HFFc6 (cell line): Measurements from ENCODE around the gene ALKAL2. TPM values are rescaled to one million over a fixed set of nuclear protein-coding genes. Genes with fewer than 3 reads are reported as not detected.

Experiments
- DNase-seq: peaks from one replicate; pipeline ENCODE4 v3.0.0-alpha.2; 2018
- H3K27ac Mint-ChIP-seq: 2 replicates; pipeline ENCODE4 v1.8.0; 2020; ENCODE audit warnings: mild to moderate bottlenecking, mixed read lengths
- H3K27me3 Mint-ChIP-seq: 2 replicates; pipeline ENCODE4 v1.8.0; 2021; ENCODE audit warnings: mild to moderate bottlenecking, moderate library complexity, mixed read lengths; ENCODE audit not compliant: insufficient read depth
- H3K36me3 Mint-ChIP-seq: 2 replicates; pipeline ENCODE4 v1.8.0; 2021; ENCODE audit warnings: low read depth, mixed read lengths
- H3K4me1 Mint-ChIP-seq: 2 replicates; pipeline ENCODE4 v1.8.0; 2020; ENCODE audit warnings: low read depth, mixed read lengths
- H3K4me3 Mint-ChIP-seq: 2 replicates; pipeline ENCODE4 v1.8.0; 2020; ENCODE audit warnings: mild to moderate bottlenecking, moderate library complexity, mixed read lengths
- H3K9me3 Mint-ChIP-seq: 2 replicates; pipeline ENCODE4 v1.8.0; 2020; ENCODE audit warnings: mild to moderate bottlenecking, mixed read lengths
- total RNA-seq, 6 experiments: library from RNA; stranded (reverse); fragmentation: NEBNext Ultra II Directional; extraction: Animal tissue kit (Norgen Biotek cat#: 25700); gene quantifications; 2 replicates in 1 of 6; 3 replicates in 5 of 6; pipeline ENCODE4 v1.2.3, GENCODE V29; 2021
- TF ChIP-seq, protein P1 (sequence below): fragments of 200-600 bp; sonication (generic); IDR thresholded peaks from 2 replicates; pipeline ENCODE4 v1.5.0; 2021; ENCODE audit warnings: antibody characterized with exemption, mild to moderate bottlenecking

Gene ALKAL2
- total RNA-seq, 6 experiments from 2014 or later, result not detected

DNA sequence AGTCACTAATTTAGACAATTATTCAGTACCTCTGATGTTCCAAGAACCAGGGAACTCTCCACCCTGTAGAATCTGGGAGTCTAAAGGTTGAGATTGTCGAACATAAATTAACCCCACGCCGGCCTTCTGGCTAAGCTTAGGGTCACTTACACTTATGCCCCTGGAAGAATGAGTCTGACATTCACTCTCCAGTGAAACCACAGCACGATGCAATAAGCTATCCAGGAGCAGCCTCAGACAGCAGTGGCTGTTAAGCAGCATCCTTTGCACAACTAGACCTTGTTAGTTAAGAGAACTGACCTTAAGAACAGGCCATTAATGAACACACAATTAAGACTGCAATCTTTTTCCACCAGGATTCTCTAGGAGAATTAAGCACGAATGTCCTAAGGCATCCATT is 49.0 kb downstream of the ALKAL2 start:
- H3K4me3 Mint-ChIP-seq, result no peak overlapping the region

DNA sequence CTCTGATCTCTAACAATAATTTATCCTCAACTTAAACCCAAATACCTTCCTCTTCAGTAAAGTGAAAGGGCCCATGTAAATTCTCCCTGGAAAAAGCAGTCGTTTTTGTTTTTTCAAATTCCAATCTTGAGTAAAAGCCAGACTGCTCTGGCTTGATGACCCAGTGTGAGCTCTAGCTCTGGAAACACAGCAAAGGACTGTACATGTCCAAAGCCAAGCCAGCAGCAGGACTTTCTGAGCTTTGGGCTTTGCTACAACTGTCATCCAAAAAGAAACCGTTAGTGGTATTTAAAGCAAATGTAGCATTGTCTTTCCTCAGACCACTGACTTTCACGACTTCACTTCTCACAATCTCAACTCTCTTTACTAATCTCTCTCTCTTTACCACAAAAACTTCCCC is 49.5 kb downstream of the ALKAL2 start:
- no peaks in the 10 kb centered on the region; the same call in 1 of the 2 replicates for H3K27me3 Mint-ChIP-seq
- DNase-seq, result no peak
- no peak overlapping the region for H3K27ac Mint-ChIP-seq
- H3K4me3 Mint-ChIP-seq, result no peak overlapping the region
- no peaks in the 10 kb centered on the region for H3K9me3 Mint-ChIP-seq
- H3K36me3 Mint-ChIP-seq, result peaks cover 17% of the 10 kb centered on the region
- TF ChIP-seq, protein P1, sequence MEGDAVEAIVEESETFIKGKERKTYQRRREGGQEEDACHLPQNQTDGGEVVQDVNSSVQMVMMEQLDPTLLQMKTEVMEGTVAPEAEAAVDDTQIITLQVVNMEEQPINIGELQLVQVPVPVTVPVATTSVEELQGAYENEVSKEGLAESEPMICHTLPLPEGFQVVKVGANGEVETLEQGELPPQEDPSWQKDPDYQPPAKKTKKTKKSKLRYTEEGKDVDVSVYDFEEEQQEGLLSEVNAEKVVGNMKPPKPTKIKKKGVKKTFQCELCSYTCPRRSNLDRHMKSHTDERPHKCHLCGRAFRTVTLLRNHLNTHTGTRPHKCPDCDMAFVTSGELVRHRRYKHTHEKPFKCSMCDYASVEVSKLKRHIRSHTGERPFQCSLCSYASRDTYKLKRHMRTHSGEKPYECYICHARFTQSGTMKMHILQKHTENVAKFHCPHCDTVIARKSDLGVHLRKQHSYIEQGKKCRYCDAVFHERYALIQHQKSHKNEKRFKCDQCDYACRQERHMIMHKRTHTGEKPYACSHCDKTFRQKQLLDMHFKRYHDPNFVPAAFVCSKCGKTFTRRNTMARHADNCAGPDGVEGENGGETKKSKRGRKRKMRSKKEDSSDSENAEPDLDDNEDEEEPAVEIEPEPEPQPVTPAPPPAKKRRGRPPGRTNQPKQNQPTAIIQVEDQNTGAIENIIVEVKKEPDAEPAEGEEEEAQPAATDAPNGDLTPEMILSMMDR, result no peak
- no peaks in the 10 kb centered on the region for H3K4me1 Mint-ChIP-seq

More for the DNA sequence above, 49.0 kb downstream of the ALKAL2 start:
- no peaks in the 10 kb centered on the region for H3K9me3 Mint-ChIP-seq
- H3K36me3 Mint-ChIP-seq, result peaks cover 20% of the 10 kb centered on the region
- TF ChIP-seq, protein P1, result no peak
- no peak overlapping the region for H3K27ac Mint-ChIP-seq
- no peaks in the 10 kb centered on the region for H3K4me1 Mint-ChIP-seq
- DNase-seq, result no peak
- H3K27me3 Mint-ChIP-seq, result peaks cover under 1% of the 10 kb centered on the region; the same call in 1 of the 2 replicates

DNA sequence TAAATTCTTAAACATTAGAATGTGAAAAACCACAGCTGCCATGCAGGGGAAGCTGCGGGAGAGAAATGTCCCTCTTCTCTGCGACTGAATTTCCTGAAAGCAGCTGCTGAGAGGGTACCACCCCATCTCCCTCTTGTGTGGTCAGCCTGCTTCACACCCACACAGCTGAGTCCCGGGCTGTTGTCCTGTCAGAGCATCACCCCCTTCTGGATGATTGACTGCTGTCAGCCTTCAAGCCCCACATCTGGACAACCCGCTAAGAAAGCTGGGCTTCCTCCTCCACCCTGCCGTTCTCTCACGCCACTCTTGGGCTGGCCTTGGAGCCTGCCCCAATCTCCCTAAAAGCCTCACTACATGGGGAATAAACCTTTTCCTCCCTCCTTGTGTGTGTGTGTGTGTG is 50.0 kb downstream of the ALKAL2 start:
- Mint-ChIP-seq H3K4me1 (no peaks in the 10 kb centered on the region), H3K27me3 (no peaks in the 10 kb centered on the region; the same call in 1 of the 2 replicates), H3K4me3 (no peak overlapping the region), H3K36me3 (peaks cover 12% of the 10 kb centered on the region), H3K9me3 (no peaks in the 10 kb centered on the region), H3K27ac (no peak overlapping the region)
- no peak for DNase-seq
- TF ChIP-seq, protein P1, result no peak

DNA sequence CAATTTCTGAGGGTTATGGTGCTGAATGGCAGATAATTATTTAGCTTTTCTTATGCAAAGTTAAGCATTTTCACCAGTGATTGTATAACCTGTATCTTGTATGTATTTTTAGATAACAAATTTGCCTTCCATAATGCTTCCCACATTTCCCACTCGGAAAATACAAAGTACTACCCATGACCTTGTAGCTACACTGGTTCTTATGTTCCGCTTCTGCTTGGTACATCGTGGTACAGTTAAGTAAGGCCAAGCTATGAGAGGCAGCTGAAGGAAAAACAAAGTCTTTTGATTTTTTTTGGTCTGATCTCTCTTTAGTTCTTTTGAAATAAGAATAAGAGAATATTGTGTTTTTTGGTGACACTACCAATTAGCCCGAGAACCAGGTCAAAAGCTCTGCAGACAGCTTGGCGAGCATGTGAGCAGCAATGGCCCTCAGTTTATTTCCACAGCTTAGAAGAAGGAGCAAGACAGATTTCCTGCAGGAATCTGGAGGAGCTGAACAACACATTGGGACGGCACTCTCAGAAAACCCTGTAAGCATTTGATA is 50.8 kb downstream of the ALKAL2 start:
- no peak overlapping the region for H3K27ac Mint-ChIP-seq
- no peaks in the 10 kb centered on the region for H3K4me1 Mint-ChIP-seq
- no peak overlapping the region for H3K4me3 Mint-ChIP-seq

DNA sequence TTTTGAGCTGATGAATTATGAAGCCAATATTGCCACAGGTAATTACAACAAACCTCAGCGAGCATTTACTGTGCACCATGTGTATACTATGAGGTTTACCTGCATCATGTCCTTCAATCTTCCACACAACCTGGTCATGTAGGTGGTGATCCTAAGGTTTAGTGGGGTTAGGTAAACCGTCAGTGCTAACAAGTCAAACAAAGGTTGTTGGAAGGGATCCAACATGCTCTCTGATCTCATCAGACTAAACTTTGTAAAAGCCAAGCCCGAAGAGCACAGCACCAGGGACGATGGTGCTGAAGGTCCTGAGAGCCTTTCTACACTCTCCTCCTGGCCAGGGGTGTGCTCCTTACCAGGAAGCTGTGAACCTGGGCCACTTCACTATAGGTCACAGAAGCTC is 53.5 kb downstream of the ALKAL2 start:
- DNase-seq, result no peak
- no peaks in the 10 kb centered on the region for H3K9me3 Mint-ChIP-seq
- TF ChIP-seq, protein P1, result no peak
- H3K4me1 Mint-ChIP-seq, result no peaks in the 10 kb centered on the region
- no peak overlapping the region for H3K27ac Mint-ChIP-seq
- no peaks in the 10 kb centered on the region; the same call in none of the 2 replicates for H3K27me3 Mint-ChIP-seq
- no peaks in the 10 kb centered on the region for H3K36me3 Mint-ChIP-seq
- no peak overlapping the region for H3K4me3 Mint-ChIP-seq

More for the DNA sequence above, 50.8 kb downstream of the ALKAL2 start:
- Mint-ChIP-seq H3K27me3 (no peaks in the 10 kb centered on the region; the same call in 1 of the 2 replicates), H3K9me3 (no peaks in the 10 kb centered on the region), H3K36me3 (peaks cover 5% of the 10 kb centered on the region)
- no peak for DNase-seq
- TF ChIP-seq, protein P1, result no peak
